GM19239 (cell line): ENCODE data around the gene CPNE7.
"Not testable (repeated sequence)": the region's sequence is repeated elsewhere in the genome, so short reads cannot be mapped to it uniquely, and the experiment has no call there.

Experiments
- DNase-seq: peaks from one replicate; pipeline ENCODE4 v3.0.0; 2011; ENCODE audit warnings: low spot score; ENCODE audit not compliant: insufficient read length
- FAIRE-seq: peaks from 2 replicates; lab custom pipeline; 2011; peaks lifted over from hg19 to GRCh38; lab: Jason Lieb, UNC

Gene CPNE7

DNA sequence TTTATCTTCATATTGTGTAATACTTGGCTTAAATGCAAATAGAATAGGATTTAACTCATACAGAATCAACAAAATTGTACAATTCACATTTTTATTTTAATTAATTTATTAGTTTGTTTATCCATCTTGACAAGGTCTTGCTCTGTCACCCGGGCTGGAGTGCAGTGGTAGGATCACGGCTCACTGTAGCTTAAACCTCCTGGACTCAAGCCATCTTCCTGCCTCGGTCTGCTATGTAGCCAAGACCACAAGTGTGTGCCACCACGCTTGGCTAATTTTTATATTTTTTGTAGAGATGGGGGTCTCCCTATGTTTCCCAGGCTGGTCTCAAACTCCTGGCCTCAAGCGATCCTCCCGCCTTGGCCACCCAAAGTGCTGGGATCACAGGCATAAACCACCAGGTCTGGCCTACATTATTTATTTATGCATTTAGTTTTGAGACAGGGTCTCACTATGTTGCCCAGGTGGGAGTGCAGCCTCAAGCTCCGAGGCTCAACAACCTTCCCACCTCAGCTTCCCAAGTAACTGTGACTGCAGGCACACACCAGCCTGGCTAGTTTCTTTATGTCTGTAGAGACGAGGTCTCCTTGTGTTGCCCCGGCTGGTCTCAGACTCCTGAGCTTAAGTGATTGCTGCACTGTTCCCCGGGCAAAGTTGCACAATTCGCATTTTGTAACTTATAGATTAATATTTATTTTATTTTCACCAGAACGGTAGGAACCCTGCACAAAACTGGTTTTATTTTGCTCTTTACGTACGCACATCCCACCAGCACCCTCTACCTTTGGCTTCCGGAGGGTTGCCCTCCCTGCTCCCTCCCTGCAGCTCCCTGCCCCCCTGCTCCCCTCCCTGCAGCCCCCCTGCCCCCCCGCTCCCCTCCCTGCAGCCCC lies 42.8 kb downstream of the CPNE7 start:
- DNase-seq (no peak), FAIRE-seq (no peak)

DNA sequence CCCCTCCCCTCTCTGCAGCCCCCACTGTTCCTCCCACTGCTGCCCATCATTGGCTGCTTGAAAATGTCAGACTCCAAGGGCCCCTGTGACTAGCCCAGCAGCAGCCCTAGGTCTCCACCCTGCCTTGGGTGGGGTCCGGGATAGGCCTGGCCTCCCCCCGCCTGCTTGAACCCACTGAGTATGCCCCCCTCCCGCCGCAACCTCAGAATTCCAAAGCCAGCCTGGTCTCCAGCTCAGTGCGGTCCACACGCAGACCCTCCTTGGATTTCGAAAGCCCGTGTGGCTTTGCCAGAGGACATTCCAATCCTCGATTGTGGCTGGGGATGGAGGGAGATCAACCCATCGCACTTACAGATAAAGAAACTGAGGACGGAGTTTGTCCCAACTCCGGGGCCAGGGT lies 44.3 kb downstream of the CPNE7 start:
- DNase-seq (no peak), FAIRE-seq (no peak)

DNA sequence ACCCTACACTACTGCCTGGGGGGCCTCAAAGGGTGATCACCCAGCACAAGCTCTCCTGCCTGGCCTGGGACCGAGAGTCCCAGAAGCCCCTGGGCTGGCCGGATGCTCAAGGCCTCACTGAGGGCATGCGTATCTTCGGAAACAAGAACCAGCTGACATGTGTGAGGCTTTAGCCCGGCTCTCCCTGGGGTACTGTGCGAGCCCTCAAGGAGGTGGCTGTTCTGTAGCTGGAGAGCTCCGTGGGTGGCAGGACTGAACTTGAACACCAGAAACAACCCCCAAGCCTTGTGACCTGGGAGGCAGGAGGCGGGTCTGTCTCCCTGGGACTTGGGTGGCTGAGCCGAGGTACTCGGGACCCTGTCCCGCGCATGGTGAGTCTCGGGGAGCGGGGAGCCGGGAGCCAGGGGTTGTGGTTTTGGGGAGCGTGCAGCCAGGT lies 44.9 kb downstream of the CPNE7 start:
- DNase-seq (no peak), FAIRE-seq (no peak)

GRCh38 chr16:89621136-89621697 lies 45.7 kb downstream of the CPNE7 start:
- DNase-seq (no peak), FAIRE-seq (no peak)

GRCh38 chr16:89621698-89622409 lies 46.3 kb downstream of the CPNE7 start:
- no peak for FAIRE-seq

GRCh38 chr16:89623511-89624261 lies 48.1 kb downstream of the CPNE7 start:
- FAIRE-seq = no peak
- no peak for DNase-seq

More at GRCh38 chr16:89621698-89622409, 46.3 kb downstream of the CPNE7 start:
- DNase-seq = no peak

GRCh38 chr16:89624777-89625761 lies 49.5 kb downstream of the CPNE7 start:
- FAIRE-seq (no peak), DNase-seq (no peak)

DNA sequence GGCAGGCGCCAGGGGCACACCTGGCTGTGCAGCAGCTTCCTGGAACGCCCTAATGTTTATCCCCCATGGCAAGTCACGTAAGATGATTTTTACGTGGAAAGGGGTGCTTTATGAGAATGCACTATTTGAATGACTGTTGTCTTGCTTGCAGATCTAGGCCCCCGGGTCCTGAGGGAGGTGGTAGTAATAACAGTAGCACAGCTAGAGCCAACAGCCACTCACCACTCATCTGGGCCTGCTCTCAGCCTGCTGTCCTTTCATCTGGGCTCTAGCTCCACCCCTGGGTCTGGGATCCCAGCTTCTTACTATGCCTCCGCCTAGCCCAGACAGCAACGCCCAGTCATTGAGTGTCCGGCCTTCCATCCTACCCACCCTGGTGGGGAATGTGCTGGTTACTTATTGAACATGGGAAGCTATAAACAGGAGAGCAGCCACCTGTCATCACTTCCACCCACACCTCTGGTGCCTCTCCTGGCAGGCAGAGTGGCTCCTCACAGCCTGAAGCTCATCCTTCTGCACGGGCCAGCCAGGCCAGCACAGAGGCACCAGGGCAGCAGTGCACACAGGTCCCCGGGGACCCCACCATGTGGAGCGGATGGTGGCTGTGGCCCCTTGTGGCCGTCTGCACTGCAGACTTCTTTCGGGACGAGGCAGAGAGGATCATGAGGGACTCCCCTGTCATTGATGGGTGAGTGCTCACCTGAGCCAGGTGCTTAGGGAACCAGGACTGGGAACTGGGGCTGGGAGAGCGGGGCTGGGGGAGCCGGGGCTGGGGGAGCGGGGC lies 54.5 kb downstream of the CPNE7 start:
- DNase-seq = no peak
- no peak for FAIRE-seq

DNA sequence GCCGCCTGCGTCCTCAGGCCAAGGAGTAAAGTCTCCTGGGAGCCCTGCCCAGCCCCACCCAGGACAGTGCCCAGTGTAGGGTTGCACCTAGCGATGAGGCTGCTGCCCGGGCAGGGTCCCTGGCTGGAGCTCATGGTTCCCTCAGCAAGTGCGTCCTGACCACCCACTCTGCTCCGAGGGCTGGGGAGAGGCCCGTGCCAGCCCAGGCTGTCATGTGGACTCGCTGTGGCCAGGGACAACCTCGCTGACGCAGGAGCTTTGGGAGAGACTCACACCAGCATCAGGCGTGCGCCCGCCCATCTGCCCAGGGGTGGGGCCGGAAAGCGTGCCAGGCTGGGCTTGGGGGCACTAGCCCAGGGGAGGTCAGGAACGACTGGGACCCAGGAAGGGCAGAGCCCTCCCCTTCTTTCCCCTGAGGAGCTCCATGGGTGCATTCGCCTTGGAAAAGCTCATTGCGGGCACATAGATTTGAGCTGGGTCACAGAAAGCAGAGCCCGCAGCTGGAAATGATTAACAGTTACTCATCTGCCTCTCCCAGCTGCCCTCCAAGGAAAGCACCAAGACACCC lies 57.6 kb downstream of the CPNE7 start:
- FAIRE-seq (no peak), DNase-seq (no peak)

DNA sequence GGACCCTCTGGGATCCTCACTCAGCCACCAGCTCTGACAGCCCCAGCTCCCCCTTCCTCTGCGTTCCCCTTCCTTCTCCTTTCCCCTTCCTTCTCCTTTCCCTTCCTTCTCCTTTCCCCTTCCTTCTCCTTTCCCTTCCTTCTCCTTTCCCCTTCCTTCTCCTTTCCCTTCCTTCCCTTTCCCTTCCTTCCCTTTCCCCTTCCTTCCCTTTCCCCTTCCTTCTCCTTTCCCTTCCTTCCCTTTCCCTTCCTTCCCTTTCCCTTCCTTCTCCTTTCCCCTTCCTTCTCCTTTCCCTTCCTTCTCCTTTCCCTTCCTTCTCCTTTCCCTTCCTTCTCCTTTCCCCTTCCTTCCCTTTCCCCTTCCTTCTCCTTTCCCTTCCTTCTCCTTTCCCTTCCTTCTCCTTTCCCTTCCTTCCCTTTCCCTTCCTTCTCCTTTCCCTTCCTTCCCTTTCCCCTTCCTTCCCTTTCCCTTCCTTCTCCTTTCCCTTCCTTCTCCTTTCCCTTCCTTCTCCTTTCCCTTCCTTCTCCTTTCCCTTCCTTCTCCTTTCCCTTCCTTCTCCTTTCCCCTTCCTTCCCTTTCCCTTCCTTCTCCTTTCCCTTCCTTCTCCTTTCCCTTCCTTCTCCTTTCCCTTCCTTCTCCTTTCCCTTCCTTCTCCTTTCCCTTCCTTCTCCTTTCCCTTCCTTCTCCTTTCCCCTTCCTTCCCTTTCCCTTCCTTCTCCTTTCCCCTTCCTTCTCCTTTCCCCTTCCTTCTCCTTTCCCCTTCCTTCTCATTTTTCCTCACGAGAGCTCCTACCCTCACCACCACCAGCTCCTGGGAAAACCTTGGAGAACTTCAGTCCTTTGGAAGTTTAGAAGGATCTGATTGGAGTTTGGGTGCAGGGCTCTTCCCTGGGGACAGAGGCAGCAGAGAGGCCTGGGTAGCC lies 59.2 kb downstream of the CPNE7 start:
- not testable (repeated sequence) for DNase-seq, FAIRE-seq

DNA sequence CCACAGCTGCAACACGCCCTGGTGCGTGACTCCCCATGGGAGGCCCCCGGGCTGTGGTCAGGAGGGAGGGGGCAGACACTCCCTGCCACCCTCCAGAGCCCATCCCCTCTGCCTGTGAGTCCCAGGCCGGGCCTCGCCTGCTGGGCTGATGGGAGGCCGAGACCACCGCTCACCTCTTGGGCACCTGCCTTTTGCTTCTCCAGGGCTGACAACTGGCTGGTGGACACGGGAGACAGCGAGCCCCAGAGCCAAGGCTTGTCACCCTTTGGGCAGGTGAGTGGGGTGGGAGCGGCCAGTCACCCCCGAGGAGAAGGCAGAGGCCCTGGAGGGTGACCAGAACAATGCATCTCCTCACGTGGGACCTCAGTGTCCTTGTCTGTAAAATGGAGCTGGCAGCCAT lies 61.1 kb downstream of the CPNE7 start:
- FAIRE-seq (no peak), DNase-seq (no peak)

- FAIRE-seq (no peak), DNase-seq (no peak)
These were observed 61.8 kb downstream of the CPNE7 start for GRCh38 chr16:89637379-89637778.

GRCh38 chr16:89638455-89638854 lies 62.9 kb downstream of the CPNE7 start:
- FAIRE-seq = no peak
- DNase-seq = no peak

DNA sequence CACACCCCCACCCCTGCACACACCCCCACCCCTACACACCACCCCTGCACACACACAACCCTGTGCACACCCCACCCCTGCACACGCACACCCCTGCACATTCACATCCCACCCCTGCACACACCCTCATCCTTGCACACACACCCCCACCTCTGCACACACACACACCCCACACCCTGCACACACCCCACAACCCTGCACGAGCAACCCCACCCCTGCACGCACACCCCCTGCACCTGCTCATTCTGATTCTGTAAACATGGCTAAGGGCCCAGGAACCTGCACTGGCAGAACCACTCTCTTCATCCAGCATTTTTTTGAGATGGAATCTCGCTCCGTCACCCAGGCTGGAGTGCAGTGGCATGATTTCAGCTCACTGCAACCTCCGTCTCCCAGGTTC lies 63.8 kb downstream of the CPNE7 start:
- FAIRE-seq (no peak), DNase-seq (no peak)

DNA sequence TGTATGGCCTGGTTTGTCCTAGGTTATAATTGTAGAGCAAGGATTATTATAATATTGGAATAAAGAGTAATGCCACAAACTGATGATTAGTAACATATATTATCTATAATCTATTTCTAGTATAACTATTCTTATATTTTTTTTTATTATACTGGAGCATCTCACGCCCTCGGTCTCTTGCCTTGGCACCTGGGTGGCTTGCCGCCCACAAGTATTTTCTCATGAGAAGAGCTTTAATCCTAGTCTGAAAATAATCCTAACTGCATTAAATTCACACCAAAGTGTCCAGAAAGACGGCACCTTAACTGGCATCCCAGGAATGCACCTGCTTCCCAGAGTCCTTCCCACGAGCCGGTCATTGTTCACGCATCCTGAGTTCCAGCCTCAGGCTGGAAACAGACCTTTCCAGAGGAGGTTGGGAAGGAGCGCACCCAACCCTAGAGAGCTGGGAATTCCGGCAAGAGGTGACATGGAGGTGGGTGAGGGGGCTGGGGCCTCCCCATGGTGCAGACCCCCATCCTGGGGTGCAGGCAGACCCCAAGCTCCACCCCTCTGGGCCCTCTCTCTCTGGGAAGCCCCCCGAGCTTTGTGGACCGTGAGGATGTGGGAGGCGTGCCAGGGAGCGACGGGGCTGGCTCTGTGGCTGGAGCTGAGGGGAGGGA lies 66.0 kb downstream of the CPNE7 start:
- FAIRE-seq (no peak), DNase-seq (no peak)

DNA sequence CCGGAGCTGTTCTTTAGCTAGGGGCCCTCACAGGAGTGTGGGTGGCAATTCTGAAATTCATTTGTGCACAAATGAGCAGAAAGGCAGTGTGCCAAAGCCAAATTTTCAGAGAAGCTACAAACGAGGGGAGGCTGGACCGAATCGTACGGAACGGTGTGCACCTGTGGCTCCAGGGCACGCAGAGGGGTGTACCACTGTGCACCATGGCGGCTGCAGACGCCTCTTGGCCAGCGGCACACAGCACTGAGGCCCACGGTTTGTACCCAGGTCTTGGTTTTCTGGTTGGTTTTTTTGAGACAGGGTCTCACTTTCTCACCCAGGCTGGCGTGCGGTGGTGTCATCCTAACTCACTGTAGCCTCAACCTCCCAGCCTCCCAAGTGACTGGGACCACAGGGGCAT lies 67.0 kb downstream of the CPNE7 start:
- no peak for FAIRE-seq

More for the DNA sequence above, 67.0 kb downstream of the CPNE7 start:
- no peak for DNase-seq
